ENCODE data around the gene NBPF15.
"Not testable (repeated sequence)": the region's sequence is repeated elsewhere in the genome, so short reads cannot be mapped to it uniquely, and the experiment has no call there.

GRCh38 chr1:144402807-144403206, 58.7 kb downstream of the NBPF15 start:
- TF ChIP-seq, protein P1, sequence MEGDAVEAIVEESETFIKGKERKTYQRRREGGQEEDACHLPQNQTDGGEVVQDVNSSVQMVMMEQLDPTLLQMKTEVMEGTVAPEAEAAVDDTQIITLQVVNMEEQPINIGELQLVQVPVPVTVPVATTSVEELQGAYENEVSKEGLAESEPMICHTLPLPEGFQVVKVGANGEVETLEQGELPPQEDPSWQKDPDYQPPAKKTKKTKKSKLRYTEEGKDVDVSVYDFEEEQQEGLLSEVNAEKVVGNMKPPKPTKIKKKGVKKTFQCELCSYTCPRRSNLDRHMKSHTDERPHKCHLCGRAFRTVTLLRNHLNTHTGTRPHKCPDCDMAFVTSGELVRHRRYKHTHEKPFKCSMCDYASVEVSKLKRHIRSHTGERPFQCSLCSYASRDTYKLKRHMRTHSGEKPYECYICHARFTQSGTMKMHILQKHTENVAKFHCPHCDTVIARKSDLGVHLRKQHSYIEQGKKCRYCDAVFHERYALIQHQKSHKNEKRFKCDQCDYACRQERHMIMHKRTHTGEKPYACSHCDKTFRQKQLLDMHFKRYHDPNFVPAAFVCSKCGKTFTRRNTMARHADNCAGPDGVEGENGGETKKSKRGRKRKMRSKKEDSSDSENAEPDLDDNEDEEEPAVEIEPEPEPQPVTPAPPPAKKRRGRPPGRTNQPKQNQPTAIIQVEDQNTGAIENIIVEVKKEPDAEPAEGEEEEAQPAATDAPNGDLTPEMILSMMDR (IDR thresholded peaks at IDR 0.05): not testable (repeated sequence)
- not testable (repeated sequence) for TF ChIP-seq POLR2AphosphoS5 (IDR thresholded peaks at IDR 0.05; ENCODE audit: insufficient read depth in 1 of 2, low read depth in 1 of 2); POLR2A (IDR thresholded peaks at IDR 0.05)

All from vagina (tissue), 2 donors.